ENCODE measurements around the gene FBXL17. TPM values are rescaled to one million over a fixed set of nuclear protein-coding genes. Genes with fewer than 3 reads are reported as not detected.

FBXL17 gene
- total and polyA plus RNA-seq, 9 of the 15 experiments (the other 6 are each of a cell fraction or from before 2014, with no cell fraction given) = 0.32 to 5.4 (median 1.8) TPM

DNA sequence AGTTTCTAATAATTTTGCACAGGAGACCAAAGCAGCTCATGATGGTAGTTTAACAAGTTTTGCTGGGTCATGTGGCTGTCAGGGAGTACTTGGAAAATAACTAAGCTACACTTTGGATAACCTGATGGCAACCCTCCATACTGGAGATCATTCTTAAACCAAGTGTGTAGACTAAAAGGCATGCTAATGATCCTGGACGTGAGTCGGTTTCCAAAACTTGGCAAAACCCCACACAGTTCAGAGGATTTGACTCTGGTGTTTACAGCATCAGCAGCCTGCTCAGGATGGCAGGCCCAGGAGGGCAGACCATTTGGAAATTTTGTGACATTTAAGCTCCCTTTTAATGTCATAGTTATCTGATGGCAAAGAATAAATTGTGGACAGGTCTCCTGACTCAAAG lies 514.6 kb downstream of the FBXL17 start:
- BruUV-seq (replicated peaks) = no TSS peak
- FAIRE-seq = no peak
- CTCF ChIA-PET (ENCODE audit: low intra/inter-chr PET ratio) = no interaction called here
- no peak overlapping the region for H3K9ac ChIP-seq (ENCODE audit: insufficient read depth in 1 of 2, low read depth in 2 of 2, low read length in 2 of 2)
- DNase-seq (ENCODE audit: extremely low read depth in 1 of 4, low spot score in 3 of 4) = no peak
- no peak for ATAC-seq
- H3K27ac ChIP-seq (ENCODE audit: extremely low read depth, low read depth, low read length) = no peak overlapping the region
- TF ChIP-seq, protein P1, sequence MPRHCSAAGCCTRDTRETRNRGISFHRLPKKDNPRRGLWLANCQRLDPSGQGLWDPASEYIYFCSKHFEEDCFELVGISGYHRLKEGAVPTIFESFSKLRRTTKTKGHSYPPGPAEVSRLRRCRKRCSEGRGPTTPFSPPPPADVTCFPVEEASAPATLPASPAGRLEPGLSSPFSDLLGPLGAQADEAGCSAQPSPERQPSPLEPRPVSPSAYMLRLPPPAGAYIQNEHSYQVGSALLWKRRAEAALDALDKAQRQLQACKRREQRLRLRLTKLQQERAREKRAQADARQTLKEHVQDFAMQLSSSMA (CRISPR knock-in tag; IDR thresholded peaks at IDR 0.05) = no peak
- TF ChIP-seq CREM (IDR thresholded peaks at IDR 0.05; ENCODE audit: low read depth) = no peak
- TF ChIP-seq ETS2 (tag; IDR thresholded peaks at IDR 0.05; ENCODE audit: borderline replicate concordance, poor library complexity, severe bottlenecking) = no peak
- no peak for TF ChIP-seq WHSC1 (IDR thresholded peaks at IDR 0.05; ENCODE audit: low read length)
- TF ChIP-seq TAF9B (IDR thresholded peaks at IDR 0.05; ENCODE audit: partially characterized antibody) = no peak
- TF ChIP-seq MBD2 (IDR thresholded peaks at IDR 0.05; ENCODE audit: borderline replicate concordance, low read depth) = no peak
- TF ChIP-seq CXXC5 (CRISPR knock-in tag; IDR thresholded peaks at IDR 0.05) = no peak
- TF ChIP-seq, protein P2, sequence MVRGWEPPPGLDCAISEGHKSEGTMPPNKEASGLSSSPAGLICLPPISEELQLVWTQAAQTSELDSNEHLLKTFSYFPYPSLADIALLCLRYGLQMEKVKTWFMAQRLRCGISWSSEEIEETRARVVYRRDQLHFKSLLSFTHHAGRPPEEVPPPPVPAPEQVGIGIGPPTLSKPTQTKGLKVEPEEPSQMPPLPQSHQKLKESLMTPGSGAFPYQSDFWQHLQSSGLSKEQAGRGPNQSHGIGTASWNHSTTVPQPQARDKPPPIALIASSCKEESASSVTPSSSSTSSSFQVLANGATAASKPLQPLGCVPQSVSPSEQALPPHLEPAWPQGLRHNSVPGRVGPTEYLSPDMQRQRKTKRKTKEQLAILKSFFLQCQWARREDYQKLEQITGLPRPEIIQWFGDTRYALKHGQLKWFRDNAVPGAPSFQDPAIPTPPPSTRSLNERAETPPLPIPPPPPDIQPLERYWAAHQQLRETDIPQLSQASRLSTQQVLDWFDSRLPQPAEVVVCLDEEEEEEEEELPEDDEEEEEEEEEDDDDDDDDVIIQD (CRISPR knock-in tag; IDR thresholded peaks at IDR 0.05) = no peak
- WGBS (ENCODE audit: insufficient coverage, low coverage, missing lambda C conversion rate) = 0% methylated on average over 2 of the region's 2 CpGs
- no peaks in the 10 kb centered on the region for H3K79me2 ChIP-seq (ENCODE audit: control insufficient read depth, insufficient read depth, low read length)
- H3K4me2 ChIP-seq (ENCODE audit: insufficient read depth, low read length) = no peak overlapping the region
- POLR2A ChIA-PET = no interaction called here
- no peaks in the 10 kb centered on the region for H4K20me1 ChIP-seq (replicated peaks; ENCODE audit: control insufficient read depth, insufficient read depth, low read length)
- no peaks in the 10 kb centered on the region for H3K27me3 ChIP-seq (ENCODE audit: control insufficient read depth in 2 of 2, insufficient read depth in 2 of 2, low read length in 2 of 2)
- no peak overlapping the region for H2AFZ ChIP-seq (ENCODE audit: low read depth, low read length)
- H3K36me3 ChIP-seq (ENCODE audit: control insufficient read depth, insufficient read depth, low read length) = no peaks in the 10 kb centered on the region
- H3K9me1 ChIP-seq (ENCODE audit: control insufficient read depth, insufficient read depth, low read length) = no peaks in the 10 kb centered on the region
- H3K4me3 ChIP-seq = no peak overlapping the region
- no peaks in the 10 kb centered on the region for H3K9me3 ChIP-seq (replicated peaks; ENCODE audit: control insufficient read depth, insufficient read depth, low read depth, low read length)
- H3K4me1 ChIP-seq (replicated peaks in 1 of 2; ENCODE audit: control insufficient read depth in 2 of 2, insufficient read depth in 2 of 2, low read length in 2 of 2) = no peaks in the 10 kb centered on the region
- in situ Hi-C loops (cut with MboI) (no loop called here), intact Hi-C loops (cut with micrococcal nuclease) (no loop called here)

Data from K562 (cell line).